ENCODE data around the gene ARSB.

ARSB gene

DNA sequence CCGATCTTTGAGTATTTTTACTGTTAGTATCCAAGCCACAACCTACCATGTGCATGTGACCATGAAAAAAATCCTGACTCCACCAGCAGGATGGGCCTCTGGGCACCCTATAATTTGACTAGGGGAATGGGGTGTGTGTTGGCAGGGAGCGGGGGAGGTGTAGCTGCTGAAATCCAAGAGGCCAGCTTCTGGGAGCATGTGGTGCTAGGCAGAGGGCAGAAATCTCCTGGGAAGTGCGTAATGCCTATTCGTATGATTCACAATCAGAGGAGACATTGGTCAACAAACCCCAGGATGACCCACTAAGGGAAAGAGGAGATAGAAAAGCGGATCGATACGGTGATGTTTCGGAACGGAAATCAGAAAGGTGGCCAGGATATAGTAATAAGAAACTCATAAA is 149.9 kb downstream of the ARSB start:
- ChIA-PET CTCF (no interaction called here), POLR2A (no interaction called here)
- no peak for DNase-seq
- Histone ChIP-seq H3K27ac (ENCODE audit: insufficient read depth in 1 of 2, low read depth in 1 of 2, low read length in 2 of 2, poor library complexity in 1 of 2, severe bottlenecking in 2 of 2) (no peak overlapping the region), H3K9me3 (ENCODE audit: control extremely low read depth in 1 of 5, control insufficient read depth in 4 of 5, insufficient read depth in 2 of 5, low read depth in 1 of 5, low read length in 4 of 5) (no peaks in the 10 kb centered on the region), H3K4me1 (ENCODE audit: control extremely low read depth in 1 of 4, control insufficient read depth in 4 of 4, insufficient read depth in 4 of 4, low read length in 3 of 4) (no peaks in the 10 kb centered on the region), H3K36me3 (ENCODE audit: control insufficient read depth in 4 of 4, insufficient read depth in 4 of 4, low read length in 3 of 4) (peaks cover 0 to 25% (median under 1%) of the 10 kb centered on the region in 4 experiments), H3K4me3 (ENCODE audit: control insufficient read depth in 1 of 7, extremely low read depth in 1 of 7, insufficient read depth in 4 of 7, low read depth in 2 of 7, low read length in 6 of 7) (no peak overlapping the region), H3K27me3 (replicated peaks in 2 of 5; ENCODE audit: control insufficient read depth in 4 of 5, insufficient read depth in 5 of 5, low read length in 4 of 5) (no peaks in the 10 kb centered on the region)
- WGBS (ENCODE audit: insufficient coverage) = 97% methylated on average over 3 of the region's 9 CpGs

DNA sequence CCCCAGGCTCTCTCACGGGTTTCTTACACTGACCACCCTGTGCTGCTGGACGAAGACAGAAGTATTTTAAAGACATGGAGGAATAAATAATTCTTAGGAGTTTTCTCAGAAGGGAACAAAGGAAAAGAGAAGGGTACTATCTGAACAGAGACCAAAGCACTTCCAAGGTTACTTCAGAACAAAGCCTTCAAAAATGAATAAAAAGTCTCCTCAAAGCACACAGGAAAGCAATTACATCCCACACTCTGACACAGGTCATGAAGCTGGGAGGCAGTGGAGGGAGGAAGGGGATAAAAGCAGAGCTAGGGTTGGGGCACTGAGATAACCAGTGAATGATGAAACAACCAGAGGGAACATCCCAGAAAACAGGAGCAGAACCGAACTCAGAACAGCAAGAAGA is 151.8 kb downstream of the ARSB start:
- POLR2A ChIA-PET = no interaction called here
- Histone ChIP-seq H3K9me3 (ENCODE audit: control extremely low read depth in 1 of 5, control insufficient read depth in 4 of 5, insufficient read depth in 2 of 5, low read depth in 1 of 5, low read length in 4 of 5) (no peaks in the 10 kb centered on the region), H3K27me3 (replicated peaks in 2 of 5; ENCODE audit: control insufficient read depth in 4 of 5, insufficient read depth in 5 of 5, low read length in 4 of 5) (no peaks in the 10 kb centered on the region), H3K27ac (ENCODE audit: insufficient read depth in 1 of 2, low read depth in 1 of 2, low read length in 2 of 2, poor library complexity in 1 of 2, severe bottlenecking in 2 of 2) (no peak overlapping the region), H3K4me1 (ENCODE audit: control extremely low read depth in 1 of 4, control insufficient read depth in 4 of 4, insufficient read depth in 4 of 4, low read length in 3 of 4) (no peaks in the 10 kb centered on the region), H3K4me3 (ENCODE audit: control insufficient read depth in 1 of 7, extremely low read depth in 1 of 7, insufficient read depth in 4 of 7, low read depth in 2 of 7, low read length in 6 of 7) (no peak overlapping the region), H3K36me3 (ENCODE audit: control insufficient read depth in 4 of 4, insufficient read depth in 4 of 4, low read length in 3 of 4) (peaks cover 0 to 25% (median under 1%) of the 10 kb centered on the region in 4 experiments)
- DNase-seq = no peak
- 100% methylated on average over 1 of the region's 3 CpGs for WGBS (ENCODE audit: insufficient coverage)
- CTCF ChIA-PET = no interaction called here

DNA sequence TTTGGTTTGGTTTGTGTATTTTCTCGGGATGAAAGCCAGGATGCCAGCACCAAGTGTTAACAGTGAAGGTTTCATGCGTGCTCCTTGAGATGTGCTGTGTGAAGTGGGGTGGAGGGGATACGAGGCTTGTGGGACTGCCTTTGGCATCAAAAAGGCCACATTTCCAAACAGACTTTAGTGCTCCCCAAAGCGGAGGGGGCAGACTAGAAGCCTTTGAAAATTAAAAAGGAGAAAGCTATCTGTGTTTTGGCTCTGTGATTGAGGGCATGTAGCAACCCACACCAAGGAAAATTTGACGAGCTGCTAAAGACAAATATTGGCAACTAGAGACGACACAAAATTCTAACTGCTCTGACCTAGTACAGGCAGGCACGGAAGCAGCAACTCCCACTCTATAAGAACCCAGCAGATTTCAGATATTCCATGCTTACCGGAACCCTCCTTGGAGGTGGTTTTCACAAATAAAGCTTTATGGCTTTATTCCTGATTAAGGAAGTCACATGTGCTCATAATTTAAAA is 154.5 kb downstream of the ARSB start:
- POLR2A ChIA-PET = no interaction called here
- Histone ChIP-seq H3K36me3 (ENCODE audit: control insufficient read depth in 4 of 4, insufficient read depth in 4 of 4, low read length in 3 of 4) (peaks cover 0 to 12% (median under 1%) of the 10 kb centered on the region in 4 experiments), H3K4me1 (ENCODE audit: control extremely low read depth in 1 of 4, control insufficient read depth in 4 of 4, insufficient read depth in 4 of 4, low read length in 3 of 4) (peaks cover 0 to 5% (median 2%) of the 10 kb centered on the region in 4 experiments), H3K4me3 (ENCODE audit: control insufficient read depth in 1 of 7, extremely low read depth in 1 of 7, insufficient read depth in 4 of 7, low read depth in 2 of 7, low read length in 6 of 7) (no peak overlapping the region), H3K27me3 (replicated peaks in 2 of 5; ENCODE audit: control insufficient read depth in 4 of 5, insufficient read depth in 5 of 5, low read length in 4 of 5) (no peaks in the 10 kb centered on the region), H3K27ac (ENCODE audit: insufficient read depth in 1 of 2, low read depth in 1 of 2, low read length in 2 of 2, poor library complexity in 1 of 2, severe bottlenecking in 2 of 2) (no peak overlapping the region), H3K9me3 (ENCODE audit: control extremely low read depth in 1 of 5, control insufficient read depth in 4 of 5, insufficient read depth in 2 of 5, low read depth in 1 of 5, low read length in 4 of 5) (no peaks in the 10 kb centered on the region)
- no peak for DNase-seq
- 100% methylated on average over 2 of the region's 8 CpGs for WGBS (ENCODE audit: insufficient coverage)
- CTCF ChIA-PET = no interaction called here

DNA sequence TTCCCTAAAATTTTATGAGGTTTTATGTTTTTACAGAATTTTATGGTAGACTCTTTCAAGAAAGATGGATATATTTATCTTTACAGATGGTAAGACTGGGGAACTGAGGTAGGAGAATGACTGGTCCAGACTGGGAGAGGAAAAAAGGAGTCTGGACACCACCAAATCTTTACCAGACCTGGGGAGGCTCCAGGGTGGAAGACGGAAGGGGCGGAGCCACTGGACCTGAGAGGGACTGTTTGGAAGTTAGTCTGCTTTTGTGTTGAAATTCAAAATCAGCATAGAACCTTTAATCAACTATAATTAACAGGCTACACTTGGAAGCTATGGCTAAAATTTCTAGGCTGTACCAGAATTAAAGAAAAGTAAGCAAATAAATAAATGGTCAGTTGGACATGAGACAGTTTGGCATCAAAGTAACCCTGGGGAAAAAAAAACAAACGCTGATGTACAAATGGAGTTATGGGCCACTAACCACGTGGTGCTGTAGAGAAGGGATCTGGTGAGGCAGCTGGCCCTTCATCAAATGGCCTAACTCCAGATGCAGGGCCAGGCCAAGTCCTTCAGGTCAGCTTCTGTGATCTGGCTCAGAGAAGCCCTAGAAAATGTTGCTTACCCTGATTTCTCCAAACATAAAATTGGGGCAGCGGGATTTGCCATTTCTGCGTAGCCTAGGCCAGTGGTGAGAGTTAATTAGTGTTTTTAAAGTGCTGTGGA is 155.1 kb downstream of the ARSB start:
- Histone ChIP-seq H3K4me3 (ENCODE audit: control insufficient read depth in 1 of 7, extremely low read depth in 1 of 7, insufficient read depth in 4 of 7, low read depth in 2 of 7, low read length in 6 of 7) (no peak overlapping the region), H3K27me3 (replicated peaks in 2 of 5; ENCODE audit: control insufficient read depth in 4 of 5, insufficient read depth in 5 of 5, low read length in 4 of 5) (no peaks in the 10 kb centered on the region), H3K27ac (ENCODE audit: insufficient read depth in 1 of 2, low read depth in 1 of 2, low read length in 2 of 2, poor library complexity in 1 of 2, severe bottlenecking in 2 of 2) (no peak overlapping the region), H3K4me1 (ENCODE audit: control extremely low read depth in 1 of 4, control insufficient read depth in 4 of 4, insufficient read depth in 4 of 4, low read length in 3 of 4) (peaks cover 0 to 5% (median 4%) of the 10 kb centered on the region in 4 experiments), H3K9me3 (ENCODE audit: control extremely low read depth in 1 of 5, control insufficient read depth in 4 of 5, insufficient read depth in 2 of 5, low read depth in 1 of 5, low read length in 4 of 5) (no peaks in the 10 kb centered on the region), H3K36me3 (ENCODE audit: control insufficient read depth in 4 of 4, insufficient read depth in 4 of 4, low read length in 3 of 4) (peaks cover 0 to 9% (median under 1%) of the 10 kb centered on the region in 4 experiments)
- WGBS (ENCODE audit: insufficient coverage) = 74% methylated on average over 4 of the region's 6 CpGs
- POLR2A ChIA-PET = no interaction called here
- CTCF ChIA-PET = interaction anchor here (0.6 kb wide), 1 partner anchor 1547 kb away, joined by 3 read pairs; no protein-coding TSS in a partner anchor
- no peak for DNase-seq

DNA sequence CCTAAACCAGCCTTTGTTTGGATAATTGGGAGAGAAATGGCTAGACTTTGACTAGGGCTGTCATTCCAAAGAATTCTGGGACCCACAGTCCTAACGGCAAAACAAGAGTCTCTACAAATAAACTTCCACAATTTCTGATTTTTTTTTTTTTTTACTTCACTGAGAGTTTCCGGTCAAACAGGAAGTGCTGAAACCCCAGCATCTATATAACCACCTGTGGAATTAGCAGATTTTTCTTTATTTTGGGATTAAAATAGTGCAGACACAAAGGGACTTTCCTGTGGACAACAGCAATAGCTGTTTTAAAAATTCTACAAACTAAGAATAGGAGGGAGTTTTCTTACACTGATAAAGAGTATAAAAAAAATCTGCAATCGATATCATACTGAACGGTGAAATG is 157.4 kb downstream of the ARSB start:
- 40% methylated on average over 1 of the region's 4 CpGs for WGBS (ENCODE audit: insufficient coverage)

DNA sequence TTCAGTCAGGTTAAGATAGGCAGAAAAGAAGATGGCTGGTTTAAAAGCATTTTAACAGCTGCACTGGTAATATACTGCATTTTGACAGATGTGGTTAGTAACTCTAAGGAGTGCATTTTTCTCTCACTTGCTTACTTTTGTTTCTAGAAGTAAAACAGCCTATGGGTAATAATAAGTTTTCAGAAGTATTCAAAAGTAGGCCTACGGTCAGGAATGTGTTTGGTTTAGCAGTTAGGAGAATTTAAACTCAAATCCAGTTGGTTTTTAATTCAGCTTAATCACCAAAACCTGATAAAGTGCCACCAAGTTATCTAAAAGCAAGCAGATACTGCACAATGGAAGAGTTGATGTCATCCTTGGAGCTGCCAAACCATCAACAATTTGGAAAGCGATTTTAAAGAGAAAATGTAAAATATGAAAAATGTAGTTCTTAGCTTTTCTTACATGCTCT is 160.3 kb downstream of the ARSB start:
- no CpG with 5 or more reads among the region's 2 CpGs for WGBS (ENCODE audit: insufficient coverage)
- POLR2A ChIA-PET = no interaction called here

More for the DNA sequence above, 157.4 kb downstream of the ARSB start:
- H3K9me3 ChIP-seq (ENCODE audit: control extremely low read depth in 1 of 5, control insufficient read depth in 4 of 5, insufficient read depth in 2 of 5, low read depth in 1 of 5, low read length in 4 of 5) = no peaks in the 10 kb centered on the region
- peaks cover 0 to 5% (median 0%) of the 10 kb centered on the region in 4 experiments for H3K36me3 ChIP-seq (ENCODE audit: control insufficient read depth in 4 of 4, insufficient read depth in 4 of 4, low read length in 3 of 4)
- no peak overlapping the region for H3K4me3 ChIP-seq (ENCODE audit: control insufficient read depth in 1 of 7, extremely low read depth in 1 of 7, insufficient read depth in 4 of 7, low read depth in 2 of 7, low read length in 6 of 7)
- DNase-seq = no peak
- CTCF ChIA-PET = interaction anchor here (0.6 kb wide), 1 partner anchor 19 kb away, joined by 3 read pairs; no protein-coding TSS in a partner anchor
- peaks cover 0 to 6% (median 4%) of the 10 kb centered on the region in 4 experiments for H3K4me1 ChIP-seq (ENCODE audit: control extremely low read depth in 1 of 4, control insufficient read depth in 4 of 4, insufficient read depth in 4 of 4, low read length in 3 of 4)
- POLR2A ChIA-PET = no interaction called here
- H3K27ac ChIP-seq (ENCODE audit: insufficient read depth in 1 of 2, low read depth in 1 of 2, low read length in 2 of 2, poor library complexity in 1 of 2, severe bottlenecking in 2 of 2) = no peak overlapping the region
- no peaks in the 10 kb centered on the region for H3K27me3 ChIP-seq (replicated peaks in 2 of 5; ENCODE audit: control insufficient read depth in 4 of 5, insufficient read depth in 5 of 5, low read length in 4 of 5)

DNA sequence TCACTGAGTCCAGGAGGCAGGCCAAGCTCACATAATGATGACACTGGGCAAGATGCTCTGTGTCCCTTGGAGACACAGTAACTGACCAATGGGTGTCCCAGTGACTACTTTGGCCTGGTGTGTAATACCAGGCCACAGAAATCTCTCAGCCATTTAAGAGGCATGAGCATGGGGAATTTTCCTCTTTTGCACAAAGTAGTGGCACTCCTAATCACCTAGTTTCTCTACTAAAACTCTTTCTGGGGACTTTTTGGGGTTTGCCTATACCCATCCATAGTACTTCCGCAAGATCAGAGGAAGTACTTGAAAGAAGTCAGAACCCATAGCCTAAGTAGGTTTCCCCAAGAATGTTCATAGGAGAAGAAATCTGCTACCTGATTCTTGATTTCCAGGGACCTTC is 161.9 kb downstream of the ARSB start:
- Histone ChIP-seq H3K4me3 (ENCODE audit: control insufficient read depth in 1 of 7, extremely low read depth in 1 of 7, insufficient read depth in 4 of 7, low read depth in 2 of 7, low read length in 6 of 7) (no peak overlapping the region), H3K4me1 (ENCODE audit: control extremely low read depth in 1 of 4, control insufficient read depth in 4 of 4, insufficient read depth in 4 of 4, low read length in 3 of 4) (peaks cover 0 to 6% (median 4%) of the 10 kb centered on the region in 4 experiments), H3K27ac (ENCODE audit: insufficient read depth in 1 of 2, low read depth in 1 of 2, low read length in 2 of 2, poor library complexity in 1 of 2, severe bottlenecking in 2 of 2) (no peak overlapping the region), H3K9me3 (ENCODE audit: control extremely low read depth in 1 of 5, control insufficient read depth in 4 of 5, insufficient read depth in 2 of 5, low read depth in 1 of 5, low read length in 4 of 5) (no peaks in the 10 kb centered on the region), H3K27me3 (replicated peaks in 2 of 5; ENCODE audit: control insufficient read depth in 4 of 5, insufficient read depth in 5 of 5, low read length in 4 of 5) (no peaks in the 10 kb centered on the region), H3K36me3 (ENCODE audit: control insufficient read depth in 4 of 4, insufficient read depth in 4 of 4, low read length in 3 of 4) (no peaks in the 10 kb centered on the region)
- 100% methylated on average over 1 of the region's 1 CpG for WGBS (ENCODE audit: insufficient coverage)
- ChIA-PET POLR2A (no interaction called here), CTCF (no interaction called here)
- no peak for DNase-seq

More for the DNA sequence above, 160.3 kb downstream of the ARSB start:
- H3K9me3 ChIP-seq (ENCODE audit: control extremely low read depth in 1 of 5, control insufficient read depth in 4 of 5, insufficient read depth in 2 of 5, low read depth in 1 of 5, low read length in 4 of 5) = no peaks in the 10 kb centered on the region
- no peak overlapping the region for H3K27ac ChIP-seq (ENCODE audit: insufficient read depth in 1 of 2, low read depth in 1 of 2, low read length in 2 of 2, poor library complexity in 1 of 2, severe bottlenecking in 2 of 2)
- CTCF ChIA-PET = interaction anchor here (1.1 kb wide), 1 partner anchor 27 kb away, joined by 3 read pairs; no protein-coding TSS in a partner anchor
- H3K36me3 ChIP-seq (ENCODE audit: control insufficient read depth in 4 of 4, insufficient read depth in 4 of 4, low read length in 3 of 4) = no peaks in the 10 kb centered on the region
- H3K4me3 ChIP-seq (ENCODE audit: control insufficient read depth in 1 of 7, extremely low read depth in 1 of 7, insufficient read depth in 4 of 7, low read depth in 2 of 7, low read length in 6 of 7) = no peak overlapping the region
- peak in 2 of 3 donors; percentile 11 to 28 for DNase-seq
- H3K27me3 ChIP-seq (replicated peaks in 2 of 5; ENCODE audit: control insufficient read depth in 4 of 5, insufficient read depth in 5 of 5, low read length in 4 of 5) = no peaks in the 10 kb centered on the region
- peaks cover 0 to 6% (median 4%) of the 10 kb centered on the region in 4 experiments for H3K4me1 ChIP-seq (ENCODE audit: control extremely low read depth in 1 of 4, control insufficient read depth in 4 of 4, insufficient read depth in 4 of 4, low read length in 3 of 4)

Data from common myeloid progenitor, CD34-positive (primary cell).